ENCODE results near the gene ID4.

ID4 gene

DNA sequence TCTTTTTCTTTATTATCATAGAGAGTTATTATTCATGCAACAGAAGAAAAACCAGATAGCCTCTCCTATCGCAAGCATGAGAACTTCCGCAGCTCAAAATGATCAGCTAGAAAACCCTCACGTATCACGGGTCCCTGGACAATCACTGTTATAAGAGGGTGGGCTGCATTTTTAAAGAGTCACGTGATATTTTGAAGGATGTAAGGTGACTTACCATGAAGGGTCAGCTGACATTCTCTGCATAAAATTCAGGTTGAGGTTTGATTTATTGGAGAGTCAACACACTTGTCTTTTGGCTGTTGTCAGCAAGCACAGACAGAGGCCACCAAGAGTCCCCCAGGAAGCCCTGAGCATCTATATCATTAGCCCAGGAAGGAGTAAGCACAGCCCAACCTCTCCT, 39.5 kb downstream of the ID4 start:
- TF ChIP-seq, protein P1, sequence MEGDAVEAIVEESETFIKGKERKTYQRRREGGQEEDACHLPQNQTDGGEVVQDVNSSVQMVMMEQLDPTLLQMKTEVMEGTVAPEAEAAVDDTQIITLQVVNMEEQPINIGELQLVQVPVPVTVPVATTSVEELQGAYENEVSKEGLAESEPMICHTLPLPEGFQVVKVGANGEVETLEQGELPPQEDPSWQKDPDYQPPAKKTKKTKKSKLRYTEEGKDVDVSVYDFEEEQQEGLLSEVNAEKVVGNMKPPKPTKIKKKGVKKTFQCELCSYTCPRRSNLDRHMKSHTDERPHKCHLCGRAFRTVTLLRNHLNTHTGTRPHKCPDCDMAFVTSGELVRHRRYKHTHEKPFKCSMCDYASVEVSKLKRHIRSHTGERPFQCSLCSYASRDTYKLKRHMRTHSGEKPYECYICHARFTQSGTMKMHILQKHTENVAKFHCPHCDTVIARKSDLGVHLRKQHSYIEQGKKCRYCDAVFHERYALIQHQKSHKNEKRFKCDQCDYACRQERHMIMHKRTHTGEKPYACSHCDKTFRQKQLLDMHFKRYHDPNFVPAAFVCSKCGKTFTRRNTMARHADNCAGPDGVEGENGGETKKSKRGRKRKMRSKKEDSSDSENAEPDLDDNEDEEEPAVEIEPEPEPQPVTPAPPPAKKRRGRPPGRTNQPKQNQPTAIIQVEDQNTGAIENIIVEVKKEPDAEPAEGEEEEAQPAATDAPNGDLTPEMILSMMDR (IDR thresholded peaks at IDR 0.05; ENCODE audit: low read length, missing control alignments) = no peak
- no peak for DNase-seq (ENCODE audit: low read depth)
- no peak overlapping the region for H3K4me3 ChIP-seq (replicated peaks; ENCODE audit: low read depth, low read length)

DNA sequence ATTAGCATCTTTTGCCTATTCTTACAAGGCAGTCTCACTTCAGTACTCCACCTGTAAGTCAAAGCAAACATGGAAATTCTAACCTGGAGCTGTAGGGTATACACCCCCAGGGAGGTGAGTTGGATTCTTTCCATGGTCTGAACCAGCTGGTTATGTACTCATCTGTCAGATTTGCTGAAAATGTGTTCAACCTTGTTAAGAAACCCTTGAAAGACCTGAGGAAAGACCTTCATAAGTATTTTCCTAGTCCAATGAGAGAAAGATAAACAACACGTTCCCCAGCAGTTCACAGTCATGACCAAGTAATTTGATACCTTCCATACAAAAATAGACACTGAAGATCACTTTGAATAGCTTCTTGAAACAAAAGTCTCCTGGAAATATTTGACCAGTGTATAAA, 42.5 kb downstream of the ID4 start:
- no peak overlapping the region for H3K4me3 ChIP-seq (replicated peaks; ENCODE audit: low read depth, low read length)
- TF ChIP-seq, protein P1 (IDR thresholded peaks at IDR 0.05; ENCODE audit: low read length, missing control alignments) = no peak
- no peak for DNase-seq (ENCODE audit: low read depth)

DNA sequence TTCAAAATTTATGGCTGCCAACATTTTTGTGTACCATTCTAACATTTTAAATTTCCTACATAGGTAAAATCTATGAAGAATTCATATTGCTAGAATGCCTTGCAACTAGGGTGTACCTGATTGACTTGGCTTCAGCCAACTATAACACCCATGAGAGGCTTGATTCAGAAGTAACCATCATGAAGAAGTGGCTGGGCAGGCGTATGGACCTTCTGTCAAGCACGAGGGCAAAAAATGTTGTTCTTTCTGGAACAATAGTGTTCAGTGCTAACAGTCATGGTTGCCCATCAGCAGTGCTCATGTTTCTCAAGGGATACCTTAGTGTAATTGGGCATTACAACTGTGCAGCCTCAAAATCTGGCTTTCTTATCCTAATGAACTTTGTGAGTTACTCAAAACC, 42.9 kb downstream of the ID4 start:
- H3K4me3 ChIP-seq (replicated peaks; ENCODE audit: low read depth, low read length) = no peak overlapping the region
- TF ChIP-seq, protein P1 (IDR thresholded peaks at IDR 0.05; ENCODE audit: low read length, missing control alignments) = no peak
- no peak for DNase-seq (ENCODE audit: low read depth)

DNA sequence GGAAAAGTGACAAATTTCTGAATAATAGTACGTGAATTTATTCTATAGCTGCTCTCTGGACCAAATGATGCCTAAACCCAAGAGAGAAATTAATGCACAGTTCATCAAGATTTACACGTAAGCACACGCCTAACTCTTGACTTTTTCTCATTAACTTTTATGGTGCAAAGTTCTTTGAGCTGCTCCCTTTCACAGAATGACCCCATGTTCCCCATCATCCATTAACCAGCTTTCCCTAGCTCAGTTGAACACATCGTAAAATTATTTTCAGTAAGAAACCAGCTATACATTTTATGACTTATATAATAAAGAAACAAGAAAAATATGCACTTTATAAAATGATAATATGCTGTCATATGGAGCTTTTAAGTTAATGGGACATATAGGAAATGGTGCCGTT, 54.3 kb downstream of the ID4 start:
- no peak overlapping the region for H3K4me3 ChIP-seq (replicated peaks; ENCODE audit: low read depth, low read length)
- no peak for DNase-seq (ENCODE audit: low read depth)
- TF ChIP-seq, protein P1 (IDR thresholded peaks at IDR 0.05; ENCODE audit: low read length, missing control alignments) = no peak

Data from fibroblast of pulmonary artery (primary cell).